GM23338 (cell line): ENCODE measurements around the gene SULT2B1. TPM values are rescaled to one million over a fixed set of nuclear protein-coding genes. Genes with fewer than 3 reads are reported as not detected.

Source experiments
- ATAC-seq: fragments of 200-7000 bp; cut with Tn5 transposase; 3 replicates; pipeline ENCODE4 v1.9.1; 2020
- DNase-seq: peaks from one replicate; pipeline ENCODE4 v3.0.0-alpha.2; 2015; ENCODE audit warnings: low spot score
- H2AFZ ChIP-seq: fragments of 200-600 bp; sonication (generic); 2 replicates; pipeline ENCODE4 v1.8.0; 2016; ENCODE audit warnings: antibody characterized with exemption, mild to moderate bottlenecking, moderate library complexity
- H3F3A ChIP-seq: fragments of 200-600 bp; sonication (generic); replicated peaks from 2 replicates; pipeline ENCODE4 v1.8.0; 2017; ENCODE audit warnings: antibody characterized with exemption, mixed run types, low read depth
- H3K27ac ChIP-seq: fragments of 200-600 bp; sonication (generic); 2 replicates; pipeline ENCODE4 v1.6.1; 2016; ENCODE audit warnings: low read depth
- H3K27me3 ChIP-seq: fragments of 200-600 bp; sonication (generic); 2 replicates; pipeline ENCODE4 v1.8.0; 2016; ENCODE audit warnings: mild to moderate bottlenecking, mixed run types, moderate library complexity; ENCODE audit not compliant: insufficient read depth
- H3K36me3 ChIP-seq: fragments of 200-600 bp; sonication (generic); 2 replicates; pipeline ENCODE4 v1.8.0; 2016; ENCODE audit warnings: mild to moderate bottlenecking; ENCODE audit not compliant: insufficient read depth
- H3K4me1 ChIP-seq: fragments of 200-600 bp; sonication (generic); 2 replicates; pipeline ENCODE4 v1.8.0; 2016; ENCODE audit warnings: mild to moderate bottlenecking, moderate library complexity; ENCODE audit not compliant: insufficient read depth
- H3K4me2 ChIP-seq: fragments of 200-600 bp; sonication (generic); 2 replicates; pipeline ENCODE4 v1.7.1; 2017; ENCODE audit warnings: mixed run types
- H3K4me3 ChIP-seq: fragments of 200-600 bp; sonication (generic); 2 replicates; pipeline ENCODE4 v1.6.1; 2016; ENCODE audit warnings: mixed run types
- H3K79me2 ChIP-seq: fragments of 200-600 bp; sonication (generic); replicated peaks from 2 replicates; pipeline ENCODE4 v1.8.0; 2017; ENCODE audit warnings: mild to moderate bottlenecking; ENCODE audit not compliant: insufficient read depth
- H3K9me2 ChIP-seq: fragments of 200-600 bp; sonication (generic); 2 replicates; pipeline ENCODE4 v1.8.0; 2017; ENCODE audit not compliant: insufficient read depth
- H4K20me1 ChIP-seq: fragments of 200-600 bp; sonication (generic); replicated peaks from 2 replicates; pipeline ENCODE4 v1.8.0; 2017; ENCODE audit warnings: mild to moderate bottlenecking; ENCODE audit not compliant: insufficient read depth
- H3K27ac Mint-ChIP-seq: 2 replicates; pipeline ENCODE4 v1.8.0; 2020; ENCODE audit warnings: inconsistent platforms, mild to moderate bottlenecking, moderate library complexity, mixed read lengths
- H3K27me3 Mint-ChIP-seq: 3 replicates; pipeline ENCODE4 v1.8.0; 2022; ENCODE audit warnings: low read depth, mild to moderate bottlenecking, moderate library complexity, mixed read lengths, inconsistent platforms; ENCODE audit not compliant: insufficient read depth, poor library complexity
- H3K36me3 Mint-ChIP-seq: 3 replicates; pipeline ENCODE4 v1.8.0; 2021; ENCODE audit warnings: low read depth, mild to moderate bottlenecking, inconsistent platforms, moderate library complexity, mixed read lengths
- H3K4me1 Mint-ChIP-seq: 3 replicates; pipeline ENCODE4 v1.8.0; 2020; ENCODE audit warnings: mild to moderate bottlenecking, inconsistent platforms, mixed read lengths
- H3K4me3 Mint-ChIP-seq: 3 replicates; pipeline ENCODE4 v1.8.0; 2021; ENCODE audit warnings: moderate library complexity, mild to moderate bottlenecking, inconsistent platforms, mixed read lengths
- H3K9me3 Mint-ChIP-seq: 3 replicates; pipeline ENCODE4 v1.8.0; 2020; ENCODE audit warnings: moderate library complexity, mild to moderate bottlenecking, inconsistent platforms, mixed read lengths
- CREB1 ChIP-seq: fragments of 250-450 bp; sonication (Bioruptor Pico); IDR thresholded peaks from 2 replicates; pipeline ENCODE4 v1.5.0; 2020; ENCODE audit warnings: low read depth, mild to moderate bottlenecking, moderate library complexity
- CTCF ChIP-seq, 2 experiments: fragments of 200-600 bp in 1 of 2; sonication (generic) in 1 of 2; conservative IDR thresholded peaks; 2 replicates each; pipeline versions ENCODE4 v1.5.1 to v1.6.1; 2016 to 2017; ENCODE audit warnings: antibody characterized with exemption in 2 of 2, low read depth in 2 of 2, mild to moderate bottlenecking in 2 of 2, moderate library complexity in 1 of 2
- EZH2 ChIP-seq: fragments of 200-600 bp; sonication (generic); IDR thresholded peaks from one replicate; pipeline ENCODE4 v1.8.0; 2017; ENCODE audit warnings: antibody characterized with exemption, mild to moderate bottlenecking, low read depth; ENCODE audit not compliant: unreplicated experiment
- EZH2phosphoT487 ChIP-seq: fragments of 200-600 bp; sonication (generic); IDR thresholded peaks from one replicate; pipeline ENCODE4 v1.8.1; 2018; ENCODE audit warnings: antibody characterized with exemption; ENCODE audit not compliant: unreplicated experiment
- NANOG ChIP-seq: IDR thresholded peaks from 2 replicates; pipeline ENCODE4 v1.6.1; 2016; ENCODE audit warnings: antibody characterized with exemption, borderline replicate concordance
- POLR2AphosphoS5 ChIP-seq: IDR thresholded peaks from 2 replicates; pipeline ENCODE4 v1.6.1; 2016; ENCODE audit warnings: antibody characterized with exemption, low read depth
- REST ChIP-seq: IDR thresholded peaks from one replicate; pipeline ENCODE4 v1.6.1; 2018; ENCODE audit warnings: antibody characterized with exemption; ENCODE audit not compliant: unreplicated experiment
- STAT1 ChIP-seq: IDR thresholded peaks from one replicate; pipeline ENCODE4 v1.6.1; 2016; ENCODE audit warnings: antibody characterized with exemption; ENCODE audit not compliant: unreplicated experiment
- ZNF114 ChIP-seq: fragments of 250-450 bp; sonication (Bioruptor Pico); IDR thresholded peaks from 2 replicates; pipeline ENCODE4 v1.5.0; 2020; ENCODE audit warnings: mild to moderate bottlenecking, moderate library complexity
- ZNF331 ChIP-seq: fragments of 250-450 bp; sonication (Bioruptor Pico); IDR thresholded peaks from 2 replicates; pipeline ENCODE4 v1.5.0; 2020; ENCODE audit warnings: low read depth, mild to moderate bottlenecking, moderate library complexity
- polyA plus RNA-seq: library from polyadenylated mRNA; unstranded; fragments of >200 nt; fragmentation: Nextera tagmentation; extraction: Ambion mirVana; gene quantifications from 2 replicates; pipeline ENCODE4 v1.2.1, GENCODE V29; 2016
- total RNA-seq: library from RNA; depleted of rRNA; stranded (reverse); fragments of >200 nt; shearing (Covaris generic); gene quantifications from 2 replicates; pipeline ENCODE4 v1.2.3, GENCODE V29; 2014

The SULT2B1 gene
- total and polyA plus RNA-seq, 2 experiments from 2014 or later, result 1.3 to 2.5 TPM

- H3K79me2 ChIP-seq, result no peaks in the 10 kb centered on the region
- H3K27ac ChIP-seq, result no peak overlapping the region
- H3K27me3 ChIP-seq, result no peaks in the 10 kb centered on the region
- H2AFZ ChIP-seq, result no peak overlapping the region
- Mint-ChIP-seq H3K9me3 (no peaks in the 10 kb centered on the region), H3K27me3 (peaks cover 28% of the 10 kb centered on the region), H3K4me3 (no peak overlapping the region), H3K36me3 (peaks cover 5% of the 10 kb centered on the region; the same call in 2 of the 3 replicates), H3K4me1 (peaks cover 19% of the 10 kb centered on the region), H3K27ac (no peak overlapping the region)
- no peaks in the 10 kb centered on the region for H3K36me3 ChIP-seq
- H4K20me1 ChIP-seq, result no peaks in the 10 kb centered on the region
- peaks cover 7% of the 10 kb centered on the region; the same call in 1 of the 2 replicates for H3K4me1 ChIP-seq
- ATAC-seq (no peak), DNase-seq (peak; percentile 85)
- no peak for TF ChIP-seq EZH2
- TF ChIP-seq ZNF331 (CRISPR knock-in tag), result no peak
- TF ChIP-seq CTCF (conservative IDR thresholded peaks at IDR 0.05; ENCODE audit: low read depth in 2 of 2), result peak; percentile 75 to 79
- no peak for TF ChIP-seq REST
- TF ChIP-seq EZH2phosphoT487, result no peak
- no peak overlapping the region for H3K4me2 ChIP-seq
- H3F3A ChIP-seq, result peaks cover 3% of the 10 kb centered on the region; the same call in 1 of the 2 replicates
- H3K9me2 ChIP-seq, result no peaks in the 10 kb centered on the region
- no peak overlapping the region for H3K4me3 ChIP-seq
These were observed 45.7 kb upstream of the SULT2B1 start for GRCh38 chr19:48506138-48506733.

- H3K4me3 Mint-ChIP-seq, result no peak overlapping the region
- H3K27ac Mint-ChIP-seq, result no peak overlapping the region
- no peak for TF ChIP-seq CREB1 (CRISPR knock-in tag)
- TF ChIP-seq EZH2, result no peak
- TF ChIP-seq ZNF331 (CRISPR knock-in tag), result no peak
- TF ChIP-seq STAT1, result no peak
- TF ChIP-seq NANOG, result no peak
- no peak for TF ChIP-seq ZNF114 (CRISPR knock-in tag)
- TF ChIP-seq EZH2phosphoT487, result no peak
- no peak for TF ChIP-seq POLR2AphosphoS5
- TF ChIP-seq REST, result no peak
These were observed 44.0 kb upstream of the SULT2B1 start for GRCh38 chr19:48507911-48508439.

More at GRCh38 chr19:48507911-48508439, 44.0 kb upstream of the SULT2B1 start:
- Histone ChIP-seq H3K27me3 (peaks cover 8% of the 10 kb centered on the region), H2AFZ (no peak overlapping the region), H3K4me1 (0 out of 2 replicates have a peak, but pooled peaks cover 2% of the 10 kb centered on the region), H3K27ac (no peak overlapping the region), H3K9me2 (no peaks in the 10 kb centered on the region), H3F3A (peaks cover 9% of the 10 kb centered on the region; the same call in 1 of the 2 replicates), H3K79me2 (no peaks in the 10 kb centered on the region), H3K4me3 (no peak overlapping the region), H3K36me3 (no peaks in the 10 kb centered on the region), H3K4me2 (no peak overlapping the region), H4K20me1 (no peaks in the 10 kb centered on the region)
- Mint-ChIP-seq H3K9me3 (no peaks in the 10 kb centered on the region), H3K27me3 (peaks cover 24% of the 10 kb centered on the region), H3K4me1 (peaks cover 15% of the 10 kb centered on the region; the same call in 2 of the 3 replicates), H3K36me3 (peaks cover 5% of the 10 kb centered on the region; the same call in 2 of the 3 replicates)
- ATAC-seq (no peak), DNase-seq (no peak)
